ENCODE measurements around the gene HVCN1. TPM values are rescaled to one million over a fixed set of nuclear protein-coding genes. Genes with fewer than 3 reads are reported as not detected.

Gene HVCN1
- total and polyA plus RNA-seq, 2 of the 8 experiments (the other 6 are each of a cell fraction or from before 2014, with no cell fraction given), result 5.8 to 11.2 TPM

GRCh38 chr12:110720516-110720915, 31.6 kb upstream of the HVCN1 start:
- no peak for FAIRE-seq
- Histone ChIP-seq H3K4ac (replicated peaks; ENCODE audit: insufficient read length, low read depth, low read length) (no peak overlapping the region), H3K23ac (ENCODE audit: insufficient read length) (no peak overlapping the region)

More at GRCh38 chr12:110720516-110720915, 31.6 kb upstream of the HVCN1 start:
- H3K79me2 ChIP-seq (ENCODE audit: control insufficient read depth in 1 of 2, insufficient read depth in 2 of 2, low read length in 2 of 2), result peaks cover 0 to 15% of the 10 kb centered on the region in 2 experiments; a peak in 2 of 4 replicates
- H3K14ac ChIP-seq (ENCODE audit: insufficient read length), result no peak overlapping the region
- H2BK120ac ChIP-seq (replicated peaks; ENCODE audit: low read depth, low read length), result no peak overlapping the region
- peaks cover 18 to 84% (median 69%) of the 10 kb centered on the region in 4 experiments for H3K36me3 ChIP-seq (ENCODE audit: control insufficient read depth in 2 of 4, insufficient read depth in 4 of 4, low read length in 3 of 4)
- no peaks in the 10 kb centered on the region for H3K79me1 ChIP-seq (ENCODE audit: low read depth, low read length)
- no peak overlapping the region for H4K8ac ChIP-seq (ENCODE audit: extremely low read depth, insufficient read depth, low read length)
- H2AK5ac ChIP-seq (ENCODE audit: low read depth, low read length), result no peak overlapping the region
- ChIA-PET CTCF (ENCODE audit: partially characterized antibody) (interaction anchor here (0.6 to 2.0 kb wide), 5 partner anchors 10 to 23 kb away, joined by 3 to 6 read pairs (median 3); no protein-coding TSS in a partner anchor), POLR2A (ENCODE audit: partially characterized antibody) (interaction anchor here (0.7 to 1.3 kb wide), 5 partner anchors 10 to 52 kb away, joined by 3 to 4 read pairs (median 4); partner anchors contain the start of gene PPP1CC)
- H2BK20ac ChIP-seq (ENCODE audit: low read length), result no peak overlapping the region
- no peak overlapping the region for H3K18ac ChIP-seq (ENCODE audit: extremely low read depth, low read length)
- H3K27ac ChIP-seq (ENCODE audit: low read depth, low read length), result no peak overlapping the region
- no peak overlapping the region for H2AFZ ChIP-seq (ENCODE audit: low read length)
- H3K56ac ChIP-seq (replicated peaks; ENCODE audit: insufficient read length, low read depth, low read length), result no peak overlapping the region
- no peaks in the 10 kb centered on the region for H3K23me2 ChIP-seq (ENCODE audit: low read depth, low read length)
- no peak overlapping the region for H2BK5ac ChIP-seq (ENCODE audit: low read depth, low read length)
- TF ChIP-seq POLR2AphosphoS5 (IDR thresholded peaks at IDR 0.05; ENCODE audit: low read depth, low read length), result no peak
- no peak for TF ChIP-seq SIX5 (IDR thresholded peaks at IDR 0.05; ENCODE audit: low read depth, low read length)
- TF ChIP-seq SAP30 (IDR thresholded peaks at IDR 0.05; ENCODE audit: insufficient read depth, insufficient replicate concordance, low read length), result no peak
- no peak for TF ChIP-seq TEAD4 (IDR thresholded peaks at IDR 0.05; ENCODE audit: low read depth, low read length)
- no peak for TF ChIP-seq EZH2 (IDR thresholded peaks at IDR 0.05; ENCODE audit: low read depth, low read length, severe bottlenecking)
- TF ChIP-seq ASH2L (IDR thresholded peaks at IDR 0.05; ENCODE audit: low read length), result no peak
- TF ChIP-seq SRF (IDR thresholded peaks at IDR 0.05; ENCODE audit: low read depth, low read length), result no peak
- TF ChIP-seq CTCF (IDR thresholded peaks at IDR 0.05; ENCODE audit: control extremely low read depth in 1 of 3, insufficient read depth in 1 of 3, low read depth in 1 of 3, low read length in 3 of 3), result no peak
- no peak for TF ChIP-seq SIN3A (conservative IDR thresholded peaks at IDR 0.05 in 1 of 2, IDR thresholded peaks at IDR 0.05 in 1 of 2; ENCODE audit: low read depth in 1 of 2, low read length in 2 of 2)
- H4K5ac ChIP-seq (ENCODE audit: insufficient read length, low read depth, low read length), result no peak overlapping the region
- no peak overlapping the region for H4K91ac ChIP-seq (replicated peaks; ENCODE audit: insufficient read length, low read length)
- peaks cover 12 to 13% of the 10 kb centered on the region in 2 experiments for H4K20me1 ChIP-seq (replicated peaks in 1 of 2; ENCODE audit: control insufficient read depth in 1 of 2, insufficient read depth in 2 of 2, low read length in 2 of 2)
- no peak for DNase-seq (ENCODE audit: low read depth in 1 of 2, low spot score in 2 of 2)
- no peak overlapping the region for H3K9ac ChIP-seq (replicated peaks in 1 of 4; ENCODE audit: extremely low read depth in 1 of 4, low read depth in 3 of 4, low read length in 3 of 4)
- no peak overlapping the region for H3K4me2 ChIP-seq (ENCODE audit: insufficient read depth in 1 of 2, low read depth in 2 of 2, low read length in 2 of 2)
- no peak overlapping the region for H2BK15ac ChIP-seq (ENCODE audit: low read length)
- peaks cover 0 to 2% (median under 1%) of the 10 kb centered on the region in 4 experiments; a peak in 2 of 7 replicates for H3K4me1 ChIP-seq (replicated peaks in 1 of 4; ENCODE audit: control insufficient read depth in 3 of 4, insufficient read depth in 4 of 4, low read length in 3 of 4)
- no peak overlapping the region for H3K4me3 ChIP-seq (ENCODE audit: extremely low read depth in 1 of 4, insufficient read depth in 2 of 4, low read depth in 3 of 4, low read length in 4 of 4)
- H3K9me3 ChIP-seq (ENCODE audit: insufficient read depth in 2 of 2, low read depth in 1 of 2, low read length in 1 of 2), result no peaks in the 10 kb centered on the region
- no peaks in the 10 kb centered on the region for H3K27me3 ChIP-seq (replicated peaks in 1 of 4; ENCODE audit: control insufficient read depth in 3 of 4, extremely low read depth in 1 of 4, insufficient read depth in 3 of 4, low read length in 3 of 4)
- H2BK12ac ChIP-seq (ENCODE audit: low read depth, low read length), result no peak overlapping the region

All from H1 (cell line).